NCI-H82 treated with DMSO at 0.1 percent for 48 hours (cell line): ENCODE results near the gene ADCY10.
"Not testable (repeated sequence)": the region's sequence is repeated elsewhere in the genome, so short reads cannot be mapped to it uniquely, and the experiment has no call there.

Experiments used
- DNase-seq: peaks from one replicate; lab custom pipeline; 2025; ENCODE audit not compliant: unreplicated experiment; lab: John Stamatoyannopoulos, UW

The ADCY10 gene

GRCh38 chr1:167882376-167882775 is 31.6 kb downstream of the ADCY10 start:
- DNase-seq = no peak

- no peak for DNase-seq
These were observed 32.1 kb downstream of the ADCY10 start for GRCh38 chr1:167881786-167882185.

- DNase-seq = no peak
These were observed 32.9 kb downstream of the ADCY10 start for GRCh38 chr1:167881069-167881468.

- DNase-seq = no peak
These were observed 33.3 kb downstream of the ADCY10 start for GRCh38 chr1:167880580-167881021.

GRCh38 chr1:167879508-167879907 is 34.4 kb downstream of the ADCY10 start:
- DNase-seq = no peak

- DNase-seq = no peak
These were observed 35.4 kb downstream of the ADCY10 start for GRCh38 chr1:167878372-167879160.

GRCh38 chr1:167876597-167877175 is 37.2 kb downstream of the ADCY10 start:
- DNase-seq = no peak

GRCh38 chr1:167871331-167871730 is 42.6 kb downstream of the ADCY10 start:
- DNase-seq = no peak

GRCh38 chr1:167869157-167870001 is 44.6 kb downstream of the ADCY10 start:
- not testable (repeated sequence) for DNase-seq

GRCh38 chr1:167866739-167867414 is 47.1 kb downstream of the ADCY10 start:
- not testable (repeated sequence) for DNase-seq

- not testable (repeated sequence) for DNase-seq
These were observed 47.6 kb downstream of the ADCY10 start for GRCh38 chr1:167866326-167866725.

- not testable (repeated sequence) for DNase-seq
These were observed 48.1 kb downstream of the ADCY10 start for GRCh38 chr1:167865804-167866308.

- DNase-seq = not testable (repeated sequence)
These were observed 48.7 kb downstream of the ADCY10 start for GRCh38 chr1:167865193-167865592.

- no peak for DNase-seq
These were observed 49.4 kb downstream of the ADCY10 start for GRCh38 chr1:167864392-167865032.

- no peak for DNase-seq
These were observed 50.0 kb downstream of the ADCY10 start for GRCh38 chr1:167863921-167864279.

GRCh38 chr1:167863191-167863920 is 50.6 kb downstream of the ADCY10 start:
- not testable (repeated sequence) for DNase-seq

- no peak for DNase-seq
These were observed 51.4 kb downstream of the ADCY10 start for GRCh38 chr1:167862432-167863076.

GRCh38 chr1:167861664-167862381 is 52.1 kb downstream of the ADCY10 start:
- DNase-seq = no peak
